Kidney epithelial cell (primary cell): ENCODE results near the gene STX18. TPM values are rescaled to one million over a fixed set of nuclear protein-coding genes. Genes with fewer than 3 reads are reported as not detected.

Experiments used
- DNase-seq: peaks from one replicate; pipeline ENCODE4 v3.0.0-alpha.2; 2010; ENCODE audit warnings: low read depth
- H3K27me3 ChIP-seq: 2 replicates; pipeline ENCODE4 v1.6.0; 2011; ENCODE audit warnings: low read length; ENCODE audit not compliant: control insufficient read depth, insufficient read depth
- H3K36me3 ChIP-seq: 2 replicates; pipeline ENCODE4 v1.5.1; 2011; ENCODE audit warnings: low read length; ENCODE audit not compliant: control insufficient read depth, insufficient read depth
- H3K4me3 ChIP-seq: 2 replicates; pipeline ENCODE4 v1.5.1; 2011; ENCODE audit warnings: low read depth, mild to moderate bottlenecking, control low read depth, low read length
- CTCF ChIP-seq: IDR thresholded peaks from 2 replicates; pipeline ENCODE4 v1.5.1; 2011; ENCODE audit warnings: mild to moderate bottlenecking, moderate library complexity, low read length, control low read depth, inconsistent platforms; ENCODE audit not compliant: insufficient read depth, poor library complexity, severe bottlenecking
- total RNA-seq: library from RNA; depleted of rRNA; stranded (reverse); fragments of >200 nt; gene quantifications from 2 replicates; pipeline ENCODE4 v1.2.3, GENCODE V29; 2015

STX18 gene
- total RNA-seq, 1 donor from 2014 or later, result 39.7 TPM

- H3K4me3 ChIP-seq, result no peak overlapping the region
- TF ChIP-seq CTCF, result no peak
- no peaks in the 10 kb centered on the region for H3K36me3 ChIP-seq
- H3K27me3 ChIP-seq, result no peaks in the 10 kb centered on the region
- no peak for DNase-seq
Measured at GRCh38 chr4:4549534-4549933, 7.7 kb upstream of the STX18 start.

GRCh38 chr4:4542774-4543485, 1.1 kb upstream of the STX18 start:
- Histone ChIP-seq H3K36me3 (no peaks in the 10 kb centered on the region), H3K27me3 (no peaks in the 10 kb centered on the region), H3K4me3 (peak overlapping the region; percentile 97)
- DNase-seq, result no peak
- no peak for TF ChIP-seq CTCF

GRCh38 chr4:4541040-4541631, 712 bp downstream of the STX18 start:
- Histone ChIP-seq H3K27me3 (no peaks in the 10 kb centered on the region), H3K4me3 (peak overlapping the region; percentile 97), H3K36me3 (no peaks in the 10 kb centered on the region)
- TF ChIP-seq CTCF, result no peak
- no peak for DNase-seq

- H3K4me3 ChIP-seq, result no peak overlapping the region
- no peak for TF ChIP-seq CTCF
- H3K36me3 ChIP-seq, result no peaks in the 10 kb centered on the region
- H3K27me3 ChIP-seq, result no peaks in the 10 kb centered on the region
- DNase-seq, result no peak
Measured at GRCh38 chr4:4539481-4539880, 2.4 kb downstream of the STX18 start.

GRCh38 chr4:4535590-4535989, 6.3 kb downstream of the STX18 start:
- no peaks in the 10 kb centered on the region for H3K36me3 ChIP-seq
- no peak overlapping the region for H3K4me3 ChIP-seq
- H3K27me3 ChIP-seq, result no peaks in the 10 kb centered on the region
- TF ChIP-seq CTCF, result no peak
- no peak for DNase-seq
